ENCODE results near the gene SYNE3.

The SYNE3 gene, protein sequence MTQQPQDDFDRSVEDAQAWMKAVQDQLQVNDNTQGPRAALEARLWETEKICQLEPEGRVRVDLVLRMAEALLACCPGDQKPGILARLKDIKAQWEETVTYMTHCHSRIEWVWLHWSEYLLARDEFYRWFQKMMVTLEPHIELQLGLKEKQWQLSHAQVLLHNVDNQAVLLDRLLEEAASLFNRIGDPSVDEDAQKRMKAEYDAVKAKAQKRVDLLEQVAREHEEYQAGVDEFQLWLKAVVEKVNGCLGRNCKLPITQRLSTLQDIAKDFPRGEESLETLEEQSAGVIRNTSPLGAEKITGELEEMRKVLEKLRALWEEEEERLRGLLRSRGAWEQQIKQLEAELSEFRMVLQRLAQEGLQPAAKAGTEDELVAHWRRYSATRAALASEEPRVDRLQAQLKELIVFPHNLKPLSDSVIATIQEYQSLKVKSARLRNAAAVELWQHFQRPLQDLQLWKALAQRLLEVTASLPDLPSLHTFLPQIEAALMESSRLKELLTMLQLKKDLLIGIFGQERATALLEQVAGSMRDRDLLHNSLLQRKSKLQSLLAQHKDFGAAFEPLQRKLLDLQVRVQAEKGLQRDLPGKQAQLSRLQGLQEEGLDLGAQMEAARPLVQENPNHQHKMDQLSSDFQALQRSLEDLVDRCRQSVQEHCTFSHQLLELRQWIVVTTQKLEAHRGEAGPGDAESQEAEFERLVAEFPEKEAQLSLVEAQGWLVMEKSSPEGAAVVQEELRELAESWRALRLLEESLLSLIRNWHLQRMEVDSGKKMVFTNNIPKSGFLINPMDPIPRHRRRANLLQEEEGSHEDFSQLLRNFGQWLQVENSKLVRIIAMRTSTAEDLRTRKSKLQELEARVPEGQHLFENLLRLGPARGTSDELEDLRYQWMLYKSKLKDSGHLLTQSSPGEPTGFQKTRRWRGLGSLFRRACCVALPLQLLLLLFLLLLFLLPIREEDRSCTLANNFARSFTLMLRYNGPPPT

DNA sequence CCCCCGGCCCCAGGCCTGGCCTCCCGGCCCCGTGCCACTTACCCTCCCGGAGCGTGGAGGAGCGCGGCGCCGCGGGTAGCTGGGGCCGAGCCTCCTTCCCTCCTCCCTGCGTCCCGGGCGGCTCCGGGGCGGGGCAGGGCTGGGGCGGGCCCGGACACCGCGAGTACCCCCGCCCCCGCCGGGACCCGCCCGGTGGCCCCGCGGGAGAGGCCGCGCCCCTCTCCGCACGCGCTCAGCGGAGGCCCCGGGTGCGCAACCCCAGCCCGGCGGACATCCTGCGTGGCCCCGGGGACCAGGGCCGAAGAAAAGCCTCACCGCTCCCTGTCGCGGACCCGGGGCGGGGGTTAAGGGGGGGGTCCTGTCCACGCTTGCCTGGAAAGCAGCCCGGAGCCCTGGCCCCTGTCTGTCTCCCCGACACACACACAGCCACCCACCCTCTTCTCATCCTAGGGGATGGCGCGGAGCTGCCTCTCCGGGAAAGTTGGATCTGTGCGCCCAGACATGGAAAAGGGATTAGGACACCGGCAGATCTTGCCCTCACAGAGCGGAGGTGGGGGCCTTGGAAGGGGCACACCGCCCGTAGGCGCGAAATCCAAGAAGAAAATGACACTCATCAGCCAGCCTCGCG lies at the start of gene SYNE3:
Gene SYNE3, minus strand, starts transcription at position 97 of the 628 bp plus-strand sequence. CDS start 40,829 bp downstream, outside the sequence.
- no peak for FAIRE-seq
- DNase-seq (ENCODE audit: insufficient read length, low spot score) = no peak

DNA sequence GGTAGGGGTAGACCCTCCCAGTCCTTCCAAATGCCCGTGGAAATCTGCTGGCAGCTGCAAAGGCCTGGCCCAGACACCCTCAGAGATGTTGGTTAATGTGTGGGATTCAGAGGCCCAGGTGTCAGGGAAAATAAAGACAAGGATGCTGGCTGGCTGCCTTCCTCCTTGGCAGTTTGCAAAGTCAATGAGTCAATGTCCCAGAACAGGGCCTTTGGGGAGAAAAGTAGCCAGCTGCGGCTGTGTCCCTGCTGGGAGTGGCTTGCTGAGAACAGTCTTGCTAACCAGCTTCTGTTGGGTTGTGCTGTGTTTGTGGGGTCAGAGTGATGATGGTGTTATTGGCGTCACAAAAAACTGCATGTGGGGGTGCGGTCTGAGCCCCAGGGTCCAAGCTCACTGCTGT lies 47.6 kb upstream of the SYNE3 start:
- DNase-seq (ENCODE audit: insufficient read length, low spot score) = no peak
- no peak for FAIRE-seq

DNA sequence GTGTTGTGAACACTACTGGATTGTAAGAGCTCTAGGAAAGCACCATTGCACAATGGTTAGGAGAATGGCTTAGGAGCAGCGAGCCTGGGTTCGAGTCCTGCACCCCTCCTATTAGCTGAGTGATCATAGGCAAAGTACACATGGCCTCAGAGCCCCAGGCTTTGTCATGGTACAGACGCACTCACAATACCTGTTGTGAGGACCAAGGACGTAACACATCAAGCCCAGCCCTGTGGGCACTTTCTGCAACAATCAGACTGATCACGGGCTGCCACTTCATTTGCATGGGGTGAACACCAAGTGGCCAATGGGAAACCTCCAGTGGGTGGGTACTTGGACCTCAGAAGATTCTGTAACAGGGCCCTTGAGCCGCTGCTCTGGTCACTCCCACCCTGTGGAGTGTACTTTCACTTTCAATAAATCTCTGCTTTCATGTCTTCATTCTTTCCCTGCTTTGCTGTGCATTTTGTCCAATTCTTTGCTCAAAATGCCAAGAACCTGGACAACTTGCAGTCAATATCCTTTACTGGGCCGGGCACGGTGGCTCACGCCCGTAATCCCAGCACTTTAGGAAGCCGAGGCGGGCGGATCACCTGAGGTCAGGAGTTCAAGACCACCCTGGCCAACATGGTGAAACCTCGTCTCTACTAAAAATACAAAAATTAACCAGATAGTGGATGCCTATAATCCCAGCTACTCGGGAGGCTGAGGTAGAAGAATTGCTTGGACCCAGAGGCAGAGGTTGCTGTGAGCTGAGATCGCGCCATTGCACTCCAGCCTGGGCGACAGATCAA lies 46.6 kb upstream of the SYNE3 start:
- DNase-seq (ENCODE audit: insufficient read length, low spot score) (no peak), FAIRE-seq (peak; percentile 26)

DNA sequence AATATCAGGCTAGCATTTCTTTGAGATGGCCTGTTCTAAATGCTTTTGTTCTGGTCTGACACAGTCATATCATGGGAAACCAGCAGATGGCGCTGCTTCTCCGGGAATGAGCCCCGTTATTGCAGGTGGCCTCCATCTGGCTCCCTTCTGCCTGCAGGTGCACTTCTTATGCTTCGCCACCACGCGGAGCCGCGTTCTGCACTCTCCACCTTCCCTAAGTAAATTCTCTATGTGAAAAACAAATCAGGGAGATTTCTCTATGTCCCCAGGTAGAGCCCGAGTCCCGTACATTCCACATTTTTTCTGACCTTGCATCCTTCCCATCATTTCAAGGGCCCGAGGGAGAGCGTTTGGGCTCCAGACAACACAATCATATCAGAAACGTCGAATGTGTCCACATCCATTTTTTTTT lies 44.6 kb upstream of the SYNE3 start:
- FAIRE-seq = peak; percentile 82
- DNase-seq (ENCODE audit: insufficient read length, low spot score) = peak; percentile 83

DNA sequence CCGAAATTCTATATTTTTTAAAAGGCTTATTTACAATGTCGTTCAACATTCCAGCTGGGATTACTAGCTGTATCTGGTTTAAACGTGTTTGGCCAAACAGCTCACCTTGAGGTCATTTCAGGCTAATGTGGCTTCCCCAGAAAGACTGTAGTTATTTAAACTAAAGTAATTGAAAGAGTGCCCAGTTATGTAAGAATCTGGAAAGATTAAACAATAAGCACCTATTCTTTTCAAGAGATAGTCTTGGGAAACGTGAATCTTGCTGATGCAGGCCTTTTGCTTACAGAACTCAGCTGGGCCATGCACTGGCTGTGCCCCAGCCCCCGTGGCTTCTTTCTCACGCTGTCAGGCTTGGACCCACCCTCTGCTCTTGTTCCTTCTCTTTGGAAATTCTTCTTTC lies 42.8 kb upstream of the SYNE3 start:
- FAIRE-seq (no peak), DNase-seq (ENCODE audit: insufficient read length, low spot score) (no peak)

DNA sequence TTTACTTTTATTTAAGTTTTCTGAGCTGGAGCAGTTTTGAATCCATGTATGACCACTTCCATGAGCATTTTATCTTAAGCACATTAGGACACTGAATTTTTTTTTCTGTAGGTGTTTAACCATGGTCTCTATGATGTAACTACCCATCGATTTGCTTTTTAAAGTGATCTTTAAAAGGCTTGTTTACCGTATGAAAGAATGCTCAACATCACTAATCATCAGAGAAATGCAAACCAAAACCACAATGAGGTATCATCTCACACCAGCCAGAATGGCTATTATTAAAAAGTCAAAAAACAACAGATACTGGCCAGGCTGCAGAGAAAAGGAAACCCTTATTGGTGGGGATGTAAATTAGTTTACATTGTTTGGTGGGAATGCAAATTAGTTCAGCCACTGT lies 41.4 kb upstream of the SYNE3 start:
- DNase-seq (ENCODE audit: insufficient read length, low spot score) (no peak), FAIRE-seq (no peak)

DNA sequence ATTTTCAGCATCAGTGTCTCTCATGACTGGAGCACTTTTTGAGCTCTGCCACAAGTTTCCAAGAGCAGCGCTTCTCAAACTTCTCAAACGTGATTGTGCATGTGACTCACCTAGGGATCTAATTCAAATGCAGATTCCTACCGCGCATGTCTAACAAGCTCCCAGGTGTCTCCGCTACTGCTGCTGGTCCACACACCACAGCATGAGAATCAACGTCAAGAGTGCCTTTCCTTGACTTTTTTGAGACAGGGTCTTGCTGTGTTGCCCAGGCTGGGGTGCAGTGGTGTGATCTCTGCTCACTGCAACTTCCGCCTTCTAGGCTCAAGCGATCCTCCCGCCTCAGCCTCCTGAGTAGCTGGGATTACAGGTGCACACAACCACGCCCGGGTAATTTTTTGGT lies 40.8 kb upstream of the SYNE3 start:
- FAIRE-seq (no peak), DNase-seq (ENCODE audit: insufficient read length, low spot score) (no peak)

DNA sequence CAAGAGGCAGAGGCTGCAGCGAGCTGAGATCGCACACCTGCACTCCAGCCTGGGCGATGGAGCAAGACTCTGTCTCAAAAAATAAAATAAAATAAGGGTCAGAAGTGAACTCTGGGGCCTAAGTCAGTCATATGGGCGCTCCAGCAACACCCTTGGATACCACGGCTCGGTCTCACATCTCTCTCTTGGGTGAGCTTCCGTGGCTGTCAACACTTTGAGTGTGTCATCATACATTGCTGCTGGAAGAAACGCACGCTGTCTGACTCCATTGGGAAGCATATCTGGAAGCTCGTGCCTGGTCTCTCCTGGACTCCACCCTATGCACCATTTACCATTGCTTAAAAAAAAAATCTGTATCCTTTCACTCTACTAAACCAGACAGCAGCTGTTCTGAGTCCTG lies 38.6 kb upstream of the SYNE3 start:
- DNase-seq (ENCODE audit: insufficient read length, low spot score) (no peak), FAIRE-seq (no peak)

DNA sequence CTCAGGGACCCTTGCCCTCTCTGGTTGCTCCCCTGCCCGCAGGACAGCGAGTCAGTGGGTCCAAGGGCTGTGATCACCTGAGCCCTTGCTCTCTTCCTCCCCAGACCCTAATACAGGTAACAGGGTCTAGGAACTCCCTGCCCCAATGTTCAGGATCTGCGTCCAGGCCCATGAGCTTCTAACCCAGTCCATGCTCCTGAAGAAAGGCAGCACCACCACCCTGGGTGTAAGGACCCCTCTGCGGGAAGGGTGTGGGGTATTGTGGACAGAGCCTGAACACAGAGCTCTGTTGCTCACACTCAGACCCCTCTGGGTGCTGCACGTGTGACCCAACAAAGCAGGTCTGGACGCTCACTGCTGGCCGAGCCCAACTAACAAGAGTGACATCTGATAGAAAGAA lies 36.7 kb upstream of the SYNE3 start:
- FAIRE-seq (no peak), DNase-seq (ENCODE audit: insufficient read length, low spot score) (no peak)

DNA sequence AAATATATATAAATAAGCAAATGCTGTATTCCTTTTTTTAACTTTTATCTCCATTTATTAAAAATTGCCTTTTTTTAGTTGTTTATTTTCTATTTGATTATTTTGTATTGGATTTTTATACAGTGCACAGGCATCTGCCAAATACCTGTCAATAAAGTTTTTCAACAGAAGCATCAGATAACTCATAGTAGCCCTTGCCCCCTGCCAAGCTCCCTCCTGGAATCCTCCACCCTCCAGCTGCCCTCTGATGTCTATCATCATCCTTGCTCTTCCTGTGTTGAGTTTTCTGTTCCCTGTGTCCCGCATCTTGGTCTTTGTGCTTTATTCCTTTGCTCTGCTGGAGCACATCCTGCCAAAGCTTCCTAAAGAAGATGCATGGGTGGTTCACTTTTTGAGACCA lies 35.0 kb upstream of the SYNE3 start:
- DNase-seq (ENCODE audit: insufficient read length, low spot score) (no peak), FAIRE-seq (no peak)

DNA sequence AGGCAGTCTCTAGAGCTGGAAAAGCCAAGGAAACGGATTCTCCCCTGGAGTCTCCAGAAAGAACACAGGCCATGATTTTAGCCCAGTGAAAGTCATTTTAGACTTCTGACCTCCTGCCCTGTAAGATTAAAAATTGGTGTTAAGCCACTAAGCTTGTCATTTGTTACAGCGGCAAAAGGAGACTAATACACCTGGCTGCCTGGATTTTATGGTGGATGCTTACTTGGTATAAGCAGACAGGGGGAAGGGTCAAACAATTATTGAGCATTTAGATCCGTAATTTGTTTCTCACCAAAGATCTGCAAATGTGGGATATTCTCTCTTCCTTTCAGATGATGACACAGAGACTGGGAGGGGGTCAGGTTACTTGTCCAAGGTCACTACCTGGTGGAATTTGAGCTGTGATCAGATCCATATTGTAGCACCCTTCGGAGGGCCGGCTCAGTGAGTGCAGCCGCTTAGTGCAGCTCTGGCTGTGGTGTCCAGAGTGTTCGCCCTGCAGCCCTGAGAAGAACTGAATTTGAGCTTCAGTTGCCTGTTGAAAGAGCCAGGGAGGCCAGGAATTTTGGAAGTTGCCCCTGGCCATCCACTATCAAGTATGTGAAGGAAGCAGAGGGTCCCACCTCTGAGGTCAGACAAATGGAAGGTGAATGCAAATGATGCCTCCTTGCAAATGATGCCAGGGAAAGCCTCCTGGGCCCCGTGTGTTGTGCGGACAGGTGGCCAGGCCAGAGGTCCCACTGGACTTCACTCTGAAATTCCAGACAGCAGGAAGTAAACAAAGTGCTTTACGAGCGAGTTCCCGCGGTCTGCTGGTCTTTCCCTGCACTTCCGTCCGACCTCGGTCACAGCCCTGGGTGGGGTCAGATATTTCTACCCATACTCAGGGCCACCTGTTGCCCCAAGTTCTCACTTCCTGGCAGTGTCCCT lies 33.5 kb upstream of the SYNE3 start:
- DNase-seq (ENCODE audit: insufficient read length, low spot score) = no peak
- no peak for FAIRE-seq

DNA sequence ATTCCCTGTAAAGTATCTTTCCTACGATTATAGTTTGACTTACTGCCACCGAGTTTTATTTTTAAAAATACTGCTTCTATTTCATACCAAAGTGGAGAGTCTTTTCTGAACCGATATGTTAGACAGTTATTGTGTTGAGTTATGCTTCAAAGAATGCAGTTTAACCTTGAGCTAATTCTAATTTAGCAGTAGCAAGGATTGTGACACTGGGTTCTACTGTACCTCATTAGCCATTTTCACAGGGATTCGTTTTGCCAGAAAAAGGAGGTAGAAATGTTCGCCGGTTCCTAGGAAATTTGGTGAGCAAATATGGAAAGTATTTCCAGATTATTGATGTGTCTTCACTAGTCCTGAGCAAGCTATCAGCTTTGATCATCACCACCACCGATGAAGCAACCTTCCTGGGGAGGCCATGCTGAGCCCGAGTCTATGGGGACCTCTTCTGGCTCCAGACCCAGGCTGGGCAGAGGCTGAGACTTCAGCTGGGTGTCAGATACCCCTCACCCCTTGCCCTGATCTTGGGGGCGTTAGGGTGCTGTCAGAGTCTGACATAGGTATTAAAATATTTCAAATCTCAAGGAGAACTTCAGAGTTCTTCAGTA lies 32.0 kb upstream of the SYNE3 start:
- FAIRE-seq (no peak), DNase-seq (ENCODE audit: insufficient read length, low spot score) (no peak)

DNA sequence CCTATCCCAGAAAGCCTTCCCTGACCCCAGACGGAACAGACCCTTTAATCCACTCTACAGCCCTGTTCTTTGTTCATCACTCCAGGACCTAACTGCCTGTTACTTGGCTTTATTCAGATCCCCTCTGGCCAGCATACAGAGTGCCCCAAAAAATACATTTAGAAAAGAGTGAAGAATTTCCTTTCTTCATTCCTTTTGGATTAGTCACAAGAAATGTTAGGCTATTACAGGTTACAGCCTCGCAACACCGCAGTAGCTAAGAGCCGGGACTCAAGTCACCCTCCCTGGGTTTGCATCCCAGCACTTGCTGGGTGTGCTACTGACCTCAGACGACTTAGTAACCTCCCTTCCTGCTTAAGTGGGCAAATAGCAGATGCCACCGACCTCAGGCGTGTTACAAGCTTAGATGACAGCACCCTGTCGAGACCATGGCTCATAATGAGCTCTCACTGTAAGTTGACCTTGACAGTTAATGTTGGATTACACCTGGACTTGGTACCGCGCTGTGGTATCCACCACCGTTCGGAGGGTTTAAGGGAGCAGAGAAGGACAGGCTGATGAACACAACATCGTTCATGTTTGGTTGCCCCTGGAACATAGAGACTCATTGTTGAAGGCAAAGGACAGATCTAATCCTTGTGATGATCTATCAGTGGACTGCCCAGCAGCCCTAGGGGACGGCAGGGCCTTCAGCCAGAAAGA lies 31.3 kb upstream of the SYNE3 start:
- FAIRE-seq (peak; percentile 77), DNase-seq (ENCODE audit: insufficient read length, low spot score) (peak; percentile 55)

DNA sequence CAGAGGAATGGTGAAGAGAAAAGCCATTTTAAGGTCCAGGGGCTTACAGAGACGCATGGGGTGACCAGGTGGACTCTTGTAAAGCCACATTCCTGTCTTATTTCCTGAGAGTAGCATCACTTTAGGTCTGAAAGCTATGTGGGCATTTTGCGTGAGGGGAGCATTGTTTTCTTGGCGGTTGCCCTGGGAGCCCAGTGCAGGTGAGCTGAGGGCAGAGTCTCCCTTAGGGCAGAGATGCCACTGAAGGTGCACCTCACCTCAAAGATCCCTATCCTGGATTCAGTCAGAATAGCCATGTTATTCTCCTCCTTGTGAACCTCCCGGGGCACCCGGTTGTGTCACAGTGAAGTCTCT lies 30.8 kb upstream of the SYNE3 start:
- DNase-seq (ENCODE audit: insufficient read length, low spot score) (no peak), FAIRE-seq (no peak)

DNA sequence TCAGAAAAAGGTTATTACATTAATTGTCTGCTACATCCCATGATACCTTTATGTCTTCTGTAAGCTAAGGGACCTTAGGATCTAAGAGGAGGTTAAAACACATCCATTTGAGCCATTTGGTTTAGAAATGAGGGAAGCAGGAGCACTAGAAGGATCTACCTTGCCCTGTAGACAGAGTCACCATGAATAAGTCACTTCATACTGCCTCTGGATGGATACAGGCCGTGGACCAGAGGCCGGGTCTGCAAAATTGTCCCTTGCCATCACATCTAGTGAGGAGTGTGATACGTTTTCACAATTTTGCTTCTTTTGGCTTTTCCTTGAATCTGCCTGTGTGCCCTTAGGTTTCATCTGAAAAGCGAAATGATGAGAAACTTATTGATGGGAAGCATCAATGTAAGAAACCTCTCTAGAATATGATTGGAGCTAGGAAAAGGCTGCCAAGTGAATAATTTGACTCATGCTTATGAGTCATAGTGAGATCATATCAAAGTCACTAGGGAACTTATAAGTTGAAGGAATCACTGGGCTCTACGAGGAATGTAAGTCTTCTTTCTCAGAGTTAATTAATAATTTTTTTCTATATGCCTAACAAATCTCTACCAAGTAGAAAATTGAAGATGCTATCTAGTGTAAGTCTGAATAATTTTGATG lies 29.2 kb upstream of the SYNE3 start:
- no peak for FAIRE-seq

DNA sequence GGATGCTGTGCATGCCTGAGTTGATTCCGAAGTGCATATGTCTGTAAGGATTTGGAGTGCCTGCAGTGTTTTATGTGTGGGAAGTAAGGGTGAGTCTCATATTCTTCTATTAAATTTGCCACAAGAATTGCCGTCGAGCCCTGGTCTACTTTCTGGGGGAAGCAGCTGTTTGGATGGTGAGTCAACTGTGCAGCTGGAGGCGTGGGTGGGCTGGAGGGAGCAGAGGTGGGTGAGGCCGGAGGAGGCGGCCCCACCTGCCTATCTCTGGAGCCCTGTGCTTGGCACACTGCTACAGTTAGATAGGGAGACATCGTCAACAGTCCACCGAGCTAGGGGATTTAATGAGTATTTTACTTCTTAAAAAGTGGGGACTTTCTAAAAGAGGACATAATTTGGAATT lies 28.1 kb upstream of the SYNE3 start:
- no peak for FAIRE-seq
- no peak for DNase-seq (ENCODE audit: insufficient read length, low spot score)

More for the DNA sequence above, 29.2 kb upstream of the SYNE3 start:
- DNase-seq (ENCODE audit: insufficient read length, low spot score) = peak; percentile 62

DNA sequence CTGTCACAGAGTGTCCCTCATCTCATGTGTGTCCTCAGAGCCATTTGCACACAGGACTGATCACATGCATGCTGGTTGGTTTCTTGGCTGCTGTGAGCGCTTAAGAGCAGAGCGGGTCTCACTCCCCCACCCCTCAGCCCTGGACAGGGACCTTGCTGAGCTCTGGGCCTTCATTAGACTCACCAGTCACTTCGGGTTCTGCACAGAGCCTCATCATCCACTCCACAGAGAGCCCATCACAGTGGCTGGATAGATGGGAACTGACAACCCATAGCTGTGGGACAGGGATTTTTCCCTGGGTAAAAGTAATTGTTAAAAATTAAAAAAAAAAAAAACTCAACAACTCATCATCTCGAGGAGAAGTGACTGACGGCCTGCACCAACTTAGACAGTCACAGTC lies 26.6 kb upstream of the SYNE3 start:
- FAIRE-seq (no peak), DNase-seq (ENCODE audit: insufficient read length, low spot score) (no peak)

All from HTR-8/SVneo (cell line).